Breast epithelium (tissue), 3 donors: ENCODE measurements around the gene TLX1.

ENCODE experiments used
- POLR2A ChIP-seq: fragments of 450-650 bp; IDR thresholded peaks from one replicate; pipeline ENCODE4 v1.6.1; 2016; ENCODE audit warnings: antibody characterized with exemption, mild to moderate bottlenecking, moderate library complexity
- POLR2AphosphoS5 ChIP-seq, 3 donors: sonication (generic); formaldehyde crosslinking; IDR thresholded peaks; one replicate each; pipeline ENCODE4 v1.6.1; 2017; ENCODE audit warnings: antibody characterized with exemption in 3 of 3
- TF ChIP-seq, protein P1 (sequence below), 3 donors: fragments of 450-650 bp; IDR thresholded peaks; one replicate each; pipeline ENCODE4 v1.5.1; 2016 to 2017; ENCODE audit warnings: antibody characterized with exemption in 3 of 3, mild to moderate bottlenecking in 3 of 3, moderate library complexity in 3 of 3

DNA sequence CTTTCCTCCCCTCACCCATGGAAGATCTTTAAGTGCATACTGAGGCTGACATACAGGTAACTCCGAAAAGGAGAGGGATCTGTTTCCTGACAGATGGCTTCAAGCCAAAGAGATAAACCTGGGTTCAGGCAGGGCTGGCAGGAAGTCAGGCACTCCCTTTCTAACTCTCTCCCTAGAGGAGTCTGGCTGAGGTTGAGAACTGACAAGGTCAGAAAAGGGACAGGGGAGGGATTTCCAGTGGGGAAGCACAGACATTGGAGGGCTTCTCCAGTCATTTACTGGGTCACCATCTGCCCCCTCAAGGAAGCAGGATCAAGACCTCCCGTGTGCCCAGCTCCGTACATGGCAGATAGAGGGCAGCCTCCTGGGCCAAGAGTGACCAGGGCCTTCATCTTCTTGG lies 31.6 kb downstream of the TLX1 start:
- no peak for TF ChIP-seq POLR2A
- TF ChIP-seq, protein P1, sequence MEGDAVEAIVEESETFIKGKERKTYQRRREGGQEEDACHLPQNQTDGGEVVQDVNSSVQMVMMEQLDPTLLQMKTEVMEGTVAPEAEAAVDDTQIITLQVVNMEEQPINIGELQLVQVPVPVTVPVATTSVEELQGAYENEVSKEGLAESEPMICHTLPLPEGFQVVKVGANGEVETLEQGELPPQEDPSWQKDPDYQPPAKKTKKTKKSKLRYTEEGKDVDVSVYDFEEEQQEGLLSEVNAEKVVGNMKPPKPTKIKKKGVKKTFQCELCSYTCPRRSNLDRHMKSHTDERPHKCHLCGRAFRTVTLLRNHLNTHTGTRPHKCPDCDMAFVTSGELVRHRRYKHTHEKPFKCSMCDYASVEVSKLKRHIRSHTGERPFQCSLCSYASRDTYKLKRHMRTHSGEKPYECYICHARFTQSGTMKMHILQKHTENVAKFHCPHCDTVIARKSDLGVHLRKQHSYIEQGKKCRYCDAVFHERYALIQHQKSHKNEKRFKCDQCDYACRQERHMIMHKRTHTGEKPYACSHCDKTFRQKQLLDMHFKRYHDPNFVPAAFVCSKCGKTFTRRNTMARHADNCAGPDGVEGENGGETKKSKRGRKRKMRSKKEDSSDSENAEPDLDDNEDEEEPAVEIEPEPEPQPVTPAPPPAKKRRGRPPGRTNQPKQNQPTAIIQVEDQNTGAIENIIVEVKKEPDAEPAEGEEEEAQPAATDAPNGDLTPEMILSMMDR (IDR thresholded peaks at IDR 0.05), result no peak
- no peak for TF ChIP-seq POLR2AphosphoS5 (IDR thresholded peaks at IDR 0.05)
